AG04449 (cell line): ENCODE measurements around the gene TRIM25.

Experiments
- CTCF ChIA-PET: fragments of 350-600 bp; formaldehyde crosslinking; extraction: SDS; loops from one replicate; lab custom pipeline; 2021; ENCODE audit warnings: antibody characterized with exemption; lab: Yijun Ruan, JAX
- POLR2A ChIA-PET: fragments of 400-600, 350-600 bp; formaldehyde crosslinking; extraction: SDS; loops from one replicate; lab custom pipeline; 2020; ENCODE audit warnings: antibody characterized with exemption, inconsistent platforms; lab: Yijun Ruan, JAX
- DNase-seq: peaks from one replicate; pipeline ENCODE4 v3.0.0-alpha.2; 2010; ENCODE audit warnings: low read depth, low spot score
- H3K4me3 ChIP-seq: 2 replicates; pipeline ENCODE4 v1.5.1; 2011; ENCODE audit warnings: low read depth, mild to moderate bottlenecking, control low read depth, low read length
- TF ChIP-seq, protein P1 (sequence below): IDR thresholded peaks from one replicate; pipeline ENCODE4 v1.5.1; 2011; ENCODE audit warnings: mild to moderate bottlenecking, moderate library complexity, low read length, control low read depth, inconsistent platforms; ENCODE audit not compliant: insufficient read depth; ENCODE audit errors: missing control alignments

TRIM25 gene

GRCh38 chr17:56876766-56877179, 37.1 kb downstream of the TRIM25 start:
- TF ChIP-seq, protein P1, sequence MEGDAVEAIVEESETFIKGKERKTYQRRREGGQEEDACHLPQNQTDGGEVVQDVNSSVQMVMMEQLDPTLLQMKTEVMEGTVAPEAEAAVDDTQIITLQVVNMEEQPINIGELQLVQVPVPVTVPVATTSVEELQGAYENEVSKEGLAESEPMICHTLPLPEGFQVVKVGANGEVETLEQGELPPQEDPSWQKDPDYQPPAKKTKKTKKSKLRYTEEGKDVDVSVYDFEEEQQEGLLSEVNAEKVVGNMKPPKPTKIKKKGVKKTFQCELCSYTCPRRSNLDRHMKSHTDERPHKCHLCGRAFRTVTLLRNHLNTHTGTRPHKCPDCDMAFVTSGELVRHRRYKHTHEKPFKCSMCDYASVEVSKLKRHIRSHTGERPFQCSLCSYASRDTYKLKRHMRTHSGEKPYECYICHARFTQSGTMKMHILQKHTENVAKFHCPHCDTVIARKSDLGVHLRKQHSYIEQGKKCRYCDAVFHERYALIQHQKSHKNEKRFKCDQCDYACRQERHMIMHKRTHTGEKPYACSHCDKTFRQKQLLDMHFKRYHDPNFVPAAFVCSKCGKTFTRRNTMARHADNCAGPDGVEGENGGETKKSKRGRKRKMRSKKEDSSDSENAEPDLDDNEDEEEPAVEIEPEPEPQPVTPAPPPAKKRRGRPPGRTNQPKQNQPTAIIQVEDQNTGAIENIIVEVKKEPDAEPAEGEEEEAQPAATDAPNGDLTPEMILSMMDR = no peak
- ChIA-PET POLR2A (no interaction called here), CTCF (interaction anchor here (1.0 kb wide), 1 partner anchor 57 kb away, joined by 3 read pairs; no protein-coding TSS in a partner anchor)
- no peak for DNase-seq
- no peak overlapping the region for H3K4me3 ChIP-seq

DNA sequence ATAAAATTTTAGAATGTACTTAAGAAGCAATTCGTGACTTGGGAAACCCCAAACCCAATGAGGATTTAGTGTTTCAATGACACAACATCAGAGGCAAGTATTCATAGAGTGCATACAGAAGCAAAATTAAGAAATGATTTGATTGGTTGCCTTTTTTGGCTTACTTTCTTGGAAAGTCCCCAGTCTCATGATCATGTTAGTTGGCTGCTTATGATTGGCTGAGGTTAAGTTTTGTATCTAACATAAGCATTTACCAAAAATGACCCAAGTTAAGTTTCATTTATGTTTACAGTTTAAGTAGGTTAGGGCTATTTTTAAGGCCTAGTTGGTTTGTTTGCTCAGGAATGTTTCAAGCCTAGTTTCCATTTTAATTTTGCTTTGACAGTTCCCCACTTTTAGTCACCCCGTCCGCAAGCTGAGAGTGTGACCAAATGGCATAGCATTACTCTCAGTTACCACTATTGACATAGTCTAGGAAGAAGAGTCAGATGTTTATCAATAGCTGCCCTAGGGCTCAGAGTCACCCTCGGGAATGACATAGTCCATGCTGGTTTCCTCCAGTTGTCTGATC, 43.7 kb downstream of the TRIM25 start:
- ChIA-PET POLR2A (no interaction called here), CTCF (interaction anchor here (1.6 kb wide), 1 partner anchor 20 kb away, joined by 5 read pairs; no protein-coding TSS in a partner anchor)
- TF ChIP-seq, protein P1 = no peak

DNA sequence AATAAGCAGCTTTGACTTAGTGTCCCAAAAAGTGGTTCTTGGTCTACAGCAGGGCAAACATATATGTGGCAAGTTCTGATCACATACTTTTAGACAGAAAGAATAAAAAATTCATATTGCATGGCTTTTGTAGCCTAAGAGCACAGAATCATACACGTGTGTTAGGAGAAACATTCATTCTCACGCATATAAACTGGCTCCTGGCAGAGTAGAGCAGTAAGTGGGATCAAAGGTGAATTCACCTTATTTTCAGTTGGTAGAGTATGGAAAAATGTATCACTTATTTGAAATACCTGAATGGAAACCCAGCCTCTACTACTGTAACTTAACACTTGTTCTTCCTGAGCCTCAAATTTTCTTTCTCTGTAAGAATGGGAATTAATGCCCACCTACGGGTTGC, 45.1 kb downstream of the TRIM25 start:
- no peak for DNase-seq
- TF ChIP-seq, protein P1 = no peak
- ChIA-PET POLR2A (no interaction called here), CTCF (interaction anchor here (0.9 to 1.4 kb wide), 4 partner anchors 17 to 49 kb away, joined by 3 to 5 read pairs (median 3); no protein-coding TSS in a partner anchor)
- H3K4me3 ChIP-seq = no peak overlapping the region

More for the DNA sequence above, 43.7 kb downstream of the TRIM25 start:
- H3K4me3 ChIP-seq = no peak overlapping the region
- no peak for DNase-seq

DNA sequence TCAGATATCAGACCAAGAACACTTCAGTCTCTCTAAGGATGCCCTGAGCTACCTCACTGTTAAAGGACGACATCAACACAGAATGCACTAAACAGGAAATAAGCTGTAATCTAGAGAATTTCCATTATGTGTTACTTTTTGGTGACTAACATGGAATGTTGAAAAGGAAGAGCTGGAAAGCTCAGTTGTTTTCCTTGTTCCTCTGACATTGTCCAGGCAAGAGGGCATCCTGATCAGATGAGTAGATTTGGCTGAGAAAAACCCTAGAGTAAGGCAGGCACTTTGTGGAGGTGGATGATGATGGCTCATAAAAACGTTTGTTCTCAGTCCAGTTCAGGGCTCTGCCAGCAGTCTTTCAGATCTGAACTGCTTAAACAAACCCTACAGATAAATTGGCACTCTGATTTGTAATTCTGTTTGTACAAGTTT, 45.9 kb downstream of the TRIM25 start:
- no peak overlapping the region for H3K4me3 ChIP-seq
- DNase-seq = no peak
- TF ChIP-seq, protein P1 = no peak
- ChIA-PET CTCF (interaction anchor here (0.9 to 1.4 kb wide), 3 partner anchors 16 to 48 kb away, joined by 3 to 5 read pairs (median 3); no protein-coding TSS in a partner anchor), POLR2A (no interaction called here)

DNA sequence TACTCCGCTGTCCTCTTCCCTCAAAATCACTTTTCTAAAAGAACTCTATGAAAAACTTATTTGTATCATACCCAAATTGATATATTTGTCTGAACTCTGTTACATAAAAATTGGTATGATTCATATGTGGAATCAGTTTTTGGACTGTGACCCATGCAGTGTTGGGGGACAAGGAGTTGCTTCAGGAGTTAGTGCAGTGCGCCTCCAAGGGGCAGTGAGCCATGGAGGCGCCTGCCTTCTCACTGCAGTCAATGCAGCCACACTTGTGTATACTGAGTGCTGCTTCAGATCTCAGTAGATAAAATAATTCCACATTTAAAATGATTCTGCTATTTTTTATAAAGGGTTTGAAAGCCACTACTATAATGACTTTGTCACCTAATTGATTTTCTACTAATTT, 47.4 kb downstream of the TRIM25 start:
- ChIA-PET POLR2A (no interaction called here), CTCF (no interaction called here)
- H3K4me3 ChIP-seq = no peak overlapping the region
- TF ChIP-seq, protein P1 = no peak
- DNase-seq = no peak

GRCh38 chr17:56866076-56866475, 47.8 kb downstream of the TRIM25 start:
- no peak for DNase-seq
- H3K4me3 ChIP-seq = no peak overlapping the region
- TF ChIP-seq, protein P1 = no peak
- CTCF ChIA-PET = interaction anchor here (0.7 kb wide), 1 partner anchor 73 kb away, joined by 3 read pairs; no protein-coding TSS in a partner anchor
- POLR2A ChIA-PET = no interaction called here
